T-helper 1 cell treated with Interleukin-12 subunit alpha and Interleukin-12 subunit beta and Interleukin-4 antibody, amounts not matched to agents 30 μg/mL and 1 μg/mL, for 36 hours (primary cell): ENCODE results near the gene ZFPM1.

Experiments
- H3K27ac Mint-ChIP-seq: one replicate; pipeline ENCODE4 v1.8.0; 2021; ENCODE audit warnings: mild to moderate bottlenecking, mixed read lengths
- H3K27me3 Mint-ChIP-seq: one replicate; pipeline ENCODE4 v1.8.0; 2021; ENCODE audit warnings: low read depth, mixed read lengths
- H3K36me3 Mint-ChIP-seq: one replicate; pipeline ENCODE4 v1.8.0; 2021; ENCODE audit warnings: low read depth, mixed read lengths
- H3K4me1 Mint-ChIP-seq: one replicate; pipeline ENCODE4 v1.8.0; 2021; ENCODE audit warnings: low read depth, mixed read lengths
- H3K4me3 Mint-ChIP-seq: one replicate; pipeline ENCODE4 v1.8.0; 2021; ENCODE audit warnings: mild to moderate bottlenecking, moderate library complexity, mixed read lengths
- H3K9me3 Mint-ChIP-seq: one replicate; pipeline ENCODE4 v1.8.0; 2021; ENCODE audit warnings: mixed read lengths

ZFPM1 gene

GRCh38 chr16:88435437-88436355 is 17.4 kb upstream of the ZFPM1 start:
- no peaks in the 10 kb centered on the region for H3K9me3 Mint-ChIP-seq
- H3K27me3 Mint-ChIP-seq: peaks cover 8% of the 10 kb centered on the region
- H3K4me1 Mint-ChIP-seq: no peaks in the 10 kb centered on the region
- no peak overlapping the region for H3K27ac Mint-ChIP-seq
- H3K36me3 Mint-ChIP-seq: no peaks in the 10 kb centered on the region
- no peak overlapping the region for H3K4me3 Mint-ChIP-seq

- Mint-ChIP-seq H3K27ac (no peak overlapping the region), H3K4me3 (no peak overlapping the region), H3K9me3 (no peaks in the 10 kb centered on the region), H3K36me3 (no peaks in the 10 kb centered on the region), H3K27me3 (peaks cover 3% of the 10 kb centered on the region), H3K4me1 (no peaks in the 10 kb centered on the region)
These were observed 16.3 kb upstream of the ZFPM1 start for GRCh38 chr16:88436796-88437195.

GRCh38 chr16:88437367-88437964 is 15.6 kb upstream of the ZFPM1 start:
- no peak overlapping the region for H3K4me3 Mint-ChIP-seq
- no peaks in the 10 kb centered on the region for H3K4me1 Mint-ChIP-seq

GRCh38 chr16:88438084-88438870 is 14.8 kb upstream of the ZFPM1 start:
- H3K27ac Mint-ChIP-seq: no peak overlapping the region
- H3K36me3 Mint-ChIP-seq: no peaks in the 10 kb centered on the region
- H3K27me3 Mint-ChIP-seq: no peaks in the 10 kb centered on the region
- H3K4me1 Mint-ChIP-seq: no peaks in the 10 kb centered on the region
- H3K4me3 Mint-ChIP-seq: no peak overlapping the region
- no peaks in the 10 kb centered on the region for H3K9me3 Mint-ChIP-seq

More at GRCh38 chr16:88437367-88437964, 15.6 kb upstream of the ZFPM1 start:
- Mint-ChIP-seq H3K36me3 (no peaks in the 10 kb centered on the region), H3K27me3 (no peaks in the 10 kb centered on the region), H3K27ac (no peak overlapping the region), H3K9me3 (no peaks in the 10 kb centered on the region)

GRCh38 chr16:88439016-88439415 is 14.1 kb upstream of the ZFPM1 start:
- H3K4me1 Mint-ChIP-seq: no peaks in the 10 kb centered on the region
- H3K36me3 Mint-ChIP-seq: no peaks in the 10 kb centered on the region
- no peak overlapping the region for H3K4me3 Mint-ChIP-seq
- no peak overlapping the region for H3K27ac Mint-ChIP-seq
- H3K9me3 Mint-ChIP-seq: no peaks in the 10 kb centered on the region
- no peaks in the 10 kb centered on the region for H3K27me3 Mint-ChIP-seq

- no peaks in the 10 kb centered on the region for H3K36me3 Mint-ChIP-seq
These were observed 13.4 kb upstream of the ZFPM1 start for GRCh38 chr16:88439706-88440105.

GRCh38 chr16:88440111-88440510 is 13.0 kb upstream of the ZFPM1 start:
- Mint-ChIP-seq H3K27ac (no peak overlapping the region), H3K4me3 (no peak overlapping the region), H3K9me3 (no peaks in the 10 kb centered on the region), H3K27me3 (no peaks in the 10 kb centered on the region), H3K36me3 (no peaks in the 10 kb centered on the region), H3K4me1 (no peaks in the 10 kb centered on the region)

More at GRCh38 chr16:88439706-88440105, 13.4 kb upstream of the ZFPM1 start:
- Mint-ChIP-seq H3K27me3 (no peaks in the 10 kb centered on the region), H3K9me3 (no peaks in the 10 kb centered on the region), H3K4me1 (no peaks in the 10 kb centered on the region), H3K27ac (no peak overlapping the region), H3K4me3 (no peak overlapping the region)

- H3K4me3 Mint-ChIP-seq: no peak overlapping the region
- no peak overlapping the region for H3K27ac Mint-ChIP-seq
- H3K4me1 Mint-ChIP-seq: no peaks in the 10 kb centered on the region
- H3K9me3 Mint-ChIP-seq: no peaks in the 10 kb centered on the region
- no peaks in the 10 kb centered on the region for H3K36me3 Mint-ChIP-seq
- H3K27me3 Mint-ChIP-seq: no peaks in the 10 kb centered on the region
These were observed 12.2 kb upstream of the ZFPM1 start for GRCh38 chr16:88440686-88441405.

GRCh38 chr16:88441460-88441859 is 11.6 kb upstream of the ZFPM1 start:
- Mint-ChIP-seq H3K9me3 (no peaks in the 10 kb centered on the region), H3K27me3 (no peaks in the 10 kb centered on the region), H3K36me3 (no peaks in the 10 kb centered on the region), H3K4me1 (no peaks in the 10 kb centered on the region), H3K4me3 (no peak overlapping the region), H3K27ac (no peak overlapping the region)

GRCh38 chr16:88442383-88442726 is 10.7 kb upstream of the ZFPM1 start:
- H3K4me1 Mint-ChIP-seq: no peaks in the 10 kb centered on the region
- no peak overlapping the region for H3K4me3 Mint-ChIP-seq
- no peaks in the 10 kb centered on the region for H3K27me3 Mint-ChIP-seq
- H3K9me3 Mint-ChIP-seq: no peaks in the 10 kb centered on the region
- no peaks in the 10 kb centered on the region for H3K36me3 Mint-ChIP-seq
- no peak overlapping the region for H3K27ac Mint-ChIP-seq

GRCh38 chr16:88442727-88443576 is 10.1 kb upstream of the ZFPM1 start:
- Mint-ChIP-seq H3K36me3 (no peaks in the 10 kb centered on the region), H3K9me3 (no peaks in the 10 kb centered on the region), H3K27me3 (peaks cover 3% of the 10 kb centered on the region), H3K4me1 (no peaks in the 10 kb centered on the region), H3K4me3 (no peak overlapping the region), H3K27ac (no peak overlapping the region)

GRCh38 chr16:88444826-88445582 is 8.1 kb upstream of the ZFPM1 start:
- Mint-ChIP-seq H3K4me3 (no peak overlapping the region), H3K9me3 (no peaks in the 10 kb centered on the region), H3K27me3 (peaks cover 3% of the 10 kb centered on the region), H3K27ac (no peak overlapping the region), H3K4me1 (no peaks in the 10 kb centered on the region), H3K36me3 (no peaks in the 10 kb centered on the region)

GRCh38 chr16:88445583-88445960 is 7.5 kb upstream of the ZFPM1 start:
- peaks cover 3% of the 10 kb centered on the region for H3K27me3 Mint-ChIP-seq
- no peaks in the 10 kb centered on the region for H3K9me3 Mint-ChIP-seq
- H3K4me1 Mint-ChIP-seq: no peaks in the 10 kb centered on the region
- H3K27ac Mint-ChIP-seq: no peak overlapping the region
- no peak overlapping the region for H3K4me3 Mint-ChIP-seq
- no peaks in the 10 kb centered on the region for H3K36me3 Mint-ChIP-seq
